ENCODE measurements around the gene STARD4.

STARD4 gene, protein sequence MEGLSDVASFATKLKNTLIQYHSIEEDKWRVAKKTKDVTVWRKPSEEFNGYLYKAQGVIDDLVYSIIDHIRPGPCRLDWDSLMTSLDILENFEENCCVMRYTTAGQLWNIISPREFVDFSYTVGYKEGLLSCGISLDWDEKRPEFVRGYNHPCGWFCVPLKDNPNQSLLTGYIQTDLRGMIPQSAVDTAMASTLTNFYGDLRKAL

DNA sequence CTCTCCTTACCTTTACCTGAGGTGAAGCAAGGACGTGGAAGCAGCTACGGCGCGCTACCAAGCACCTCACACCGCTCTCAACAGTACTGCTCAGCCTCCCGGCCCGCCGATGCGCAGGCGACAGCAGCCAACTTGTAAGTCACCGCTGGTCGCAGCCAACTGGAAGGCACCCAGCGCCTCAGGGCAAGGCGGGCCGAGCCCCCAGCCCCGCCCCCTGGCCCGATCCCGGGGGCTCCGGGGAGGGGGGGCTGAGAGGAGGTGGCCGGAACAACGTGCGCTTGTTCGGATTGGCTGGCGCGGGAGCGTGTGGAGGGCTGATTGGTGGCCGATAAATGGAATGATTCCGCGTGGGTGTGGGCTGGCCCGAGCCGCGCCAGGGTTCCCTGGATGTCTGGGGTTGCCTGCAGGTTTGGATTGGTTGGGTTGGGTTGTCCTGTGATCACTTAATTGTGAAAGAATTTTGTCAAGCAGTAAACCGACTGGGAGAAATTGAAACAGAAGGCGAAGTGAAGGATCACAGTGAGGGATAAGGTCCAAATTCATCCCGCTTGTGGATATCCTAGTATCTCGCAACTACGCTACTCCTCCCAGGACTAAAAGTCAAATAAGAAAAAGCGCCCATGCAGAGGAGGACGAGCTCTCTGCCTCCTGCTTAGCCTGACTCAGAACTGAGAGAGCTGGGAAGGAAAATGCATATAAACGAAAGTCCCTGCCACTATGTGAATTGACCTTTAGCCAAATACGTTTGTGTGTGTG, at the start of gene STARD4:
TSS of gene STARD4 (minus strand) at position 161 of the 756 bp plus-strand sequence. CDS start 5,102 bp downstream, outside the sequence.
- DNase-seq: peak; percentile 90 to 92

DNA sequence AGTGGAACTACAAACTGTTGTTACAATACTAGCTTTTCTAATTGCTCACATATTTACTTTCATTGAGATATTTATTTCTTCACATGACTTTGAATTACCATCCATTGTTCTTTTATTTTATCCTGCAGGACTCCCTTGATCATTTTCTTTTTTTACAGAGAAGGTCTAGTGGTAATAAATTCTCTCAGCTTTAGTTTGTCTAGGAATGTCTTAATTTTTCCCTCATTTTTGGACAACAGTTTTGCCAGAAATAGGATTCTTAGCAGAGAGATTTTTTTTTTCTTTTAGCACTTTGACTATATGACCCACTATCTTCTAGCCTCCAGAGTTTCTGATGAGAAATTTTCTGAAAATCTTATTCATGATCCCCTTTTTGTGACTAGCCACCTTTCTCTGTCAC, 47.3 kb upstream of the STARD4 start:
- DNase-seq: no peak

DNA sequence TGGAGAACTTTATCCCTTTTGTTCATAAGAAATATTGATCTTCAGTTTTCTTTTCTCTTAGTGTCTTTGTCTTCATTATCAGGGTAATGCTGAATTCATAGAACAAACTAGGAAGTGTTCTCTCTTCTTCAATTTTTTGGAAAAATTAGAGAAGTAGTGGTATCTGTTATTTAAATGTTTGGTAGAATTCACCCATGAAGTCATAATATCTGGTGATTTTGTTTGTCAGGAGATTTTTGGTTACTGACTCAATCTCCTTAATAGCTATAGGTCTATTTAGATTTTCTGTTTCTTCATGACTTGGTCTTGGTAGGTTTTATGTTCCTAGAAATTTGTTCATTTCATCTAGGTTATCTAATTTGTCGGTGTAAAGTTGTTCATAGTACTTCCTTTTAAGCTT, 45.4 kb upstream of the STARD4 start:
- DNase-seq: no peak

DNA sequence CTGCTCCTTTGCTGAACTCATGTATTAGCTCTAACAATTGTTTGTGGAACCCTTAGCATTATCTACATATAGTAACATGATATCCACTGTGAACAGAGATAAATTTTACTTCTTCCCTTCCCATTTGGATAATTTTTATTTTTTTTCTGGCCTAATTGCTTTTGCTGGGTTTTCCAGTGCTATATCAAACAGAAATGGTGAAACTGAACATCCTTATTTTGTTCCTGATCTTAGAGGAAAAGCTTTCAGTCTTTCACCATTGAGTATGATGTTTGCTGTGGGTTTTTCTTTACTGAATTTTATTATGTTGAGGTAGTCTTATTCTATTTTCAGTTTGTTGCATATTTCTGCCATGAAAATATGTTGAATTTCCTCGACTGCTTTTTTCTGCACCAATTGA, 44.8 kb upstream of the STARD4 start:
- no peak for DNase-seq

DNA sequence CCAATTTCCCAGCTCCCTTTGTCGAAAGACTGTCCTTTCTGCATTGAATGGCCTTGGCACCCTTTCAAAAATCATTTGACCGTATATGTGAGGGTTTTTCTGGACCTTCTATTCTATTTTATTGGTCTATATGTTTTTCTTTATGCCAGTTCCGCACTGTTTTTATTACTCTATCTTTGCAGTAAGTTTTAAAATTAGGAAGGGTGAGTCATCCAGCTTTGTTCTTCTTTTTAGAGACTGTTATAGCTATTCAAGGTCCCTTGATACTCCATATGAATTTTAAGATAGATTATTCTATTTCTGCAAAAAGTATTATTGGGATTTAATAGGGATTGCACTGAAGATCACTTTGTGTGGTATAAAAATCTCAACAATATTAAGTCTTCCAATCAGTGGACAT, 44.2 kb upstream of the STARD4 start:
- DNase-seq: no peak

DNA sequence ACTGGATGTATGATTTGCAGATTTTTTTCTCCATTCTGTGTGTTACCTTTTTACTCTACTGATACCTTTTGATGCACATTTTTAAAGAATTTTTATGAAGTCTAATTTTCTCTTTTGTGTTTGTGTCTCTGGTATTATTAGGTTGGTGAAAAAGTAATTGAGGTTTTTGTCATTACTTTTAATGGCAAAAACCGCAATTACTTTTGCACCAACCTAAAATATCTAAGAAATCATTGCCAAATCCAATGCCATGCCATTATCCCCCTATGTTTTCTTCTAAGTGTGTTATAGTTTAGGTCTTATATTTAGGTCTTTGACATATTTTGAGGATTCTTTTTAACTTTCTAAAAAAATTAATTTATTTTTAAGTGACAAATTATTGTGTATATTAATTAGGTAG, 43.4 kb upstream of the STARD4 start:
- no peak for DNase-seq

DNA sequence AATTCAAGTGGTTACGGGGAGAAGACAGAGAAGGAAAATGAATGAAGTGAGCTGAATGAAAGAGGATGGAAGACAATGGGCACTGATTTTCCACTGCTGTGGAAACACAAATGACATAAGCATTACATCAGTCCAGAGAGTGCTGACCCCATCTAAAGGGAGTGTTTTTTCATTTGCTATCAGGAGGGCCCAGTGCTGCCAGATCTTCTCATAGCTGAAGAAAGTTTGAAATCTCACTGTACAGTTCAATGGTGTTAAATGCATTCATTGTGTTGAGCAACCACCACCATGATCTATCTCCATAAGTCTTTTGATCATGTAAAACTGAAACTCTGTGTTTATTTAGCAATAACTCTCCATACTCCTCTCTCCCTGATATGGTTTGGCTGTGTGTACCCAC, 41.5 kb upstream of the STARD4 start:
- no peak for DNase-seq

DNA sequence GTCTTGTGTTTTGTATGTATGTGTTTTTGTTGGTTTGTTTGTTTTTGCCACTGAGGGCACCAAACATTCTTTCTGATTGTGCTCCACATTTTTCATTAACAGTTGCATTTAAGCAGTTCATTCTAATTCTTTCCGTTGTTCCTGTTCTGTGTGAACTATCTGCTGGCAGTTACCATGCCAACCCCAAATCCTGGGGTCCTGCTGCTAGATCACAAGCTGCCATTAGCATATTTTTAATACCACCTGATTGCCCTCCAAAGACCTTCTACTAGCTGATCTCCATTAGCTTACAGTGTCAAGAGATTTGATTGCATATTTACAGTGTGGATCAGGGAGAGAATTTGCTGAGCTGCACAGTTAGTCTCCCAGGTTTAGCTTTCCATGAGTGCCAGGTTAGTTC, 40.6 kb upstream of the STARD4 start:
- no peak for DNase-seq

DNA sequence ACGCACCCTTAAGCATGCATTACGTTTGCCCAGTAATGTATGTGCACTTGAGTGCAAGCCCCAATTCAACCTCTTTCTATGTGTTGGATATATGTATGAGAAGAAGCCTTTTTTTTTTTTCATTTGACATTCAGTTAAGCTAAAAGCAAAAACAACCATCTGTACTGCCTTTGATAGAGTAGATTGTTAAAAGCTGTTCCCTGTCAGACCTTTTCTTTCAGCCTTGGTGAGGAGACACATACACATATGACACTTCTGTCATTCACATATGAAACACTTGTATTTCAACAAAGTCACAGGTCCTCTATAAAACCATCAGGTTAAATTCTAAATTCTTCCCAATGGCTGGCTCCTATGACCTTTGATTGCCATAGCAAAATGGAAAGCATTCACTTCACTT, 40.2 kb upstream of the STARD4 start:
- no peak for DNase-seq

DNA sequence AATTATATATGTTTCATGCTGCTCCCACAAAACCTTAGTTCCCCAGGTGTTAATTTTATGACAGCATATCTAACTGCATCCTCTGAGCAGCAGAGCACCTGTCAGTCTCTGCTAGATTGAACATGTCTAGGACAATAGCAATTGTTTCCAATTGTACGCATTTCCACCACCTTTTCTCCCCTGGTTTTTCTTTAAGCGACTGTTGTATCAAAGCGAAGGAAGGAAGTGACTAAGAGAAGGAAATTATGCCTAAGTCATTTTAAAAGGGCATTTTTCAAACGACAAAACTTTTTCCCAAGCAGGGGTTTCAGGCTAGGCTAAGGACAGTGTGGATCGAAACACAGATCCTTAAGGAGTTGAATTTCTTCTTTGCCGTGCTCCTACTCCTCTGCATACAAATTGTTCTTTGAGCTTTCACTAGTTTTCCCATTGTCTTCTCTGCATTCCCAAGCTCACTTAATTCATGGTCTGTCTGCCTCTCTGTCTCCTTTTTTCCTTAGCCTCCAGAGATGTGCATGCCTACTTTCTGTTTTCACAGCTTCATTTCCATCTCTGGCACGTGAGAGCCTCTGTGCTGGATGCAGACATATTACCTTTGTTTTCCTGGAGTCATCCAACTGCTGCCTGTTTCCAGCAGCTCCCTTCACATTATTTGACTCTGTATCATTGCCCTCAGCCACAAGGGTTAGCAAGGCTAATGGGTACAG, 39.4 kb upstream of the STARD4 start:
- no peak for DNase-seq

DNA sequence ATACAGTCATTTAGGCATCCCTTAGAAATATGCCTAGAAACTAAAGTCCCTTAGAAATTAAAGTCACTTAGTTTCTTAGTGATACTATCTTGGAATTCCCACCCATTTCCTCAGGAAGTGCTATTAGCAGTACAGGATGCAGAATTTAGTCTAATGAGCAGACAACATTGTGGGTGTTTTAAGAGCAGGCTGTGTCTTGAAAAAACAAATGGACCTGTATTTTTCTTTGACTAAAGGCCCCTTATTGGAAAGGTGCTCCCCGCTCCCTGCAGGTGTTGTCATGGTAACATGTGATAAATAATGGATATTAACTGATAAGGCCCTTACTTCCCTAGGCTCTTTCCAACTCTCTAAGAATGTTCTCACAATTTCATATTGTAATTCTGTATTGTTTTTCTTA, 38.8 kb upstream of the STARD4 start:
- DNase-seq: no peak

DNA sequence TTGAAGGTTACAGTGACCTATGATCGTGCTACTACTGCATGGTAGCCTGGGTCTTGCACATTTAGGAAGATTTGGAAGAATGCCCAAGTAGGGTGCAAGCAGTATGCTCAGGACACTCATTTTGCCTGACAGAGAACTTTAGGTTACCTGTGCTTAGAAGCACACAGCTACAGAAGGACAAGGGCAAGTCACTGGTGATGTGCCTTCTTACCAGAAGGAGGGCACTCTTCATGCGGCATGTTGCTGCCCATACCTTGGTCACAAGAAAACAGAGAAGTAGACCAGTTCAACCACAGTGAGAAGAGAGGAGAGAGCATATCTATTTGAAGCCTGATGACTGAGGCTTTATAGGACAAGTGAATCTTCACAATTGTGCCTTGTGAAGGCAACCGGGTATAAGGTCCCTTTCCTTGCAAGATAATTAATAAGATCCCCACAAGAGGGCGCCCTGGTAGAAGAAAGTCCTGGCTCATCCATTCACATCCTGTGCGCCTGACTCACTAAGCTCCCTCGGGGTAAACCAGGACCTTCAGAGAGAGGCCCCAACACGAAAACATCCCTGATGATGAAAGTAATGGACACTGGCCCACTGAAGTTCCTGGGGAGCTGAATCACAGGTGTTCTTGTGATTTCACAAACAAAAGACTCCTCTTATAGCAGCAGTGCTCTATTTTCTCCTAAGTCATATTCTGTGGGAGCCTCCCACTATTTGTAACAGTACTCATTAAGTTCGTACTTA, 38.1 kb upstream of the STARD4 start:
- peak; percentile 71 to 81 for DNase-seq

DNA sequence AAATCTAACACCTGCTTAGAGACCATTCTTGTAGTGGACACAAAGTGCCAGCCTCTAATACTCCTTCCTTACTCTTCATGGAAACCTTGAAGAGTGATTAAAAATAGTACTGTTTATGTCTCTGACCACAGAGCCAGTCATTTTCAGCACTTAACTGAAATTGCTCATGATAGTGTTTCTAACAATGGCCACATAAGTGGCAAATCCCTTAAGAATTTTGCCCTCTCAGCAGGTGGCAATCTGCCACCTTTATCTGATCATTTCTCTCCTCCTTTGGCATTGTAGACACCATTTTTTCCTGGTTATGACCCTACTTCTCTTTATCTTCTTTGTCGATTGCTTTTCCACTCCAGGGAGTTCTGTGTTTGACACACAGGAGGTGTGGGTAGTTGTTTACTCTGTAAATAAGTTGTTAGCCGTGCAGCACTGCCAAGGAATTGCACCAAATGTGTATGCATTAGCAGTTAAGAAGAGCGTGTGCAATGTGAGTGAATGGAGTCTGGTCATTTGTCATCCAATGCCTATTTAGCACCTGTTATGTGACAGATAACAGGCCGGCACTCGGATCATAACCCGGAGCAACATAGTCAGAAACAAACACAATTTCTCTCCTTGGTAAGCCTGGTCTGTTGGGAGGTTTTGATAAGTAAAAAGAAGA, 36.8 kb upstream of the STARD4 start:
- no peak for DNase-seq

DNA sequence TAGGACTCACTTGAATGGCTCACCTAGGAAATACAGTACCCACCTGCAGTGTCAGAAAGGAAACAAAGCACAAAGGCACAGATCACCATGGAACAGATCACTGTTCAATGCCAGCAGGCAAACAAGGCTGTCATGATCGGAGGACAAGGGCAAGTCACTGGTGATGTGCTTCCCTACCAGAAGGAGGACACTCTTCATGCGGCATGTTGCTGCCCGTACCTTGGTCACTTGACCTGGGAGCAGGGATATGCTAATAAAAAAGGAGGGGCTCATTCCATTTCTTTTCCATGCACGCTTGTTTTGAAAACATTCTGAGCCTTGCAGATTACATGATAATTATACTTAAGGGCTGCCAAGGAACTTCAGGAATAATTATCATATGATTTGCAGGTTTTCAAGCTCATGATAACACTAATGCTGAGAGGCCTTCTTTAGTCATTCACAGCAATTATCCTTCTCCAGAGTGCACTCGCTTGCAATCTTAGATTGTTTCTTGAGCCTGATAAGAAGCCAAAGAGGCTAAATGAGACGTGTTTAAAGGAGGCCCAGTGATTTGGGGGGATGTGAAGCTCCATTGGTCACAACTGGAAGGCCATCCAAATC, 36.1 kb upstream of the STARD4 start:
- no peak for DNase-seq

DNA sequence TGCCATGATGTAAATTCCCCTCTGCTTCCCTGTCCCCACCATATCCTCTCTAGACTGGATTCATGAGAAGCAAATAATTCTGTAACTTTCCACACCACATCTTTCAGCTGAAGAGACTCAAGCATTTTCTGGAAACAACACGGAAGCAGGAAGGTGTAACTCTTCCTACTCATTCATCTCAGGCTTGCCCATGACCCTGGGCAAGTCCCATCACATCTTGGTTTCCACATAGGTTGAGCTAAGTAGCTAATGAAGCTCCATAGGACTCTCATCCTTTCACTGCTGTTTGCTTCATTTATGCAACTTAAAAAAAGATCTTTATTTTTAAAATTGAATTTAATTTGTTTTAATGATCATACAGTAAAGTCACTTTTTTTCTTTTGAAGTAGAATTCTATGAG, 32.7 kb upstream of the STARD4 start:
- DNase-seq: no peak

DNA sequence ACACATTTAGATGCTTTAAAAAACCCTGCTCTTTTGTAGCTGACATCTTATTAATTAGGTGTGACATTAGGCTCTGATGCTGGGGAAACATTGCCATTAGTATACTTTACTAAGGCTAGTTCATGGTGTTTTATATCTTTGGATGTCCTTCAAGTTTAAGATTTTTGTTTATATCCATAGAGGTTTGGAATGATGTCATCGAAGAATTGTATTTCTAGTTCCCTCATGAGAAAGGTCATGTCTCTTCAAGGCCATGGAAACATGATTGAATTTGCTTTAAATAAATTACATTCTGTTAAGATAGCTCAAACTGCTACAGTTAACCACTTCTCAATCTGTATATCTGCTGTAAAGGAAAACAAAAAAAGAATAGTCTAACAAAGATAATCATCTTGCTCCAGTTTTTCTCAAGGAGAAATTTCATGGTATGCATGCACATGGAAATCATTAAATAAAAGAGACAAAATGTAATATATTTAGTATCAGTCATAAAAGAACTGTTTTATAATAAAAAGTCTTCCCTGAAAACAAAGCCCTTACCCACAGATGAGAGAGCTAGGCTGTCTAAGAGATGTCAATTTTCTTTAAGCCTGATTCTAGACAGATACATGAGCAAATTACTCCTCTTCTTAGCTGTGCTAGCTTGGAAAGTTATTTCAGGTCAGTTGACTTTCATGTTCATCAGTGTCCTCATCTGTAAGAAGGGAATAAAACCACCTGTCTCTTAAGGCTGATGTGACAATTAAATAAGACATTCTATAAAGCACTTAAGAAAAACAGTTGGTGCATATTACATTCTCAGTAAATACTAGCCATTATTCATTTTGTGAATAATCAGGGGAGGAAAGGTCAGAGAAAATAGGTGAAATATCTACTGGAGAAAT, 25.0 kb upstream of the STARD4 start:
- DNase-seq: no peak

DNA sequence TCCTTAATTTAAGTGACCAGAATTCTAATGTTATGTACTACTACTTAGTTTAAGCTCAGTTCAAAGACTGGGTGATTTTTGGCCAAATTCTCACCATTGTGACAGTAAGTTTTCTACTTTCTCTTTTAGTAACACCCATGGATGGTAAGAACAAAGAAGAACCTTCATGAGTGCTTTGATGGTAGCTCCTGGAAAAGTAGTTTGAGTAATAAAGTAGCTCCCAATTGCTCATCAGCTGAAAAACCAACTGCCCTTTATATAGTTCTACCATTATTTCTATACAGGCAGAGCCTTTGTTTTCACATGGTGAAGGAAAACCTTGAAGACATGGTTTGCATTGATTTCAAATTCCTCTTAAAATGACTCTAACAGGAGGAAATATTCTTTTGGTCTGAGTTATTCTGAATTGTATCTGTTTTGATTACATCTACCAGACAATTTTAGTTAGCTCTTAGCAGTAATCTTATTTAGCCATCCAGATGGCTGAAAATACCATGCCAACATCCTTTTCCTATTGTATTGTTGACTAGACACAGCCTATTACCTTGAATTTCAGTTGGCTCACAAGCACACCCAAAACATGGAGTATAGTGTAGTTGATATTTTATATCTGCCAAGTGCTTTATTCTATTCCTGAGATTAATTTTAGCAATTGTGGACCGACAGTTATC, 23.7 kb upstream of the STARD4 start:
- no peak for DNase-seq

DNA sequence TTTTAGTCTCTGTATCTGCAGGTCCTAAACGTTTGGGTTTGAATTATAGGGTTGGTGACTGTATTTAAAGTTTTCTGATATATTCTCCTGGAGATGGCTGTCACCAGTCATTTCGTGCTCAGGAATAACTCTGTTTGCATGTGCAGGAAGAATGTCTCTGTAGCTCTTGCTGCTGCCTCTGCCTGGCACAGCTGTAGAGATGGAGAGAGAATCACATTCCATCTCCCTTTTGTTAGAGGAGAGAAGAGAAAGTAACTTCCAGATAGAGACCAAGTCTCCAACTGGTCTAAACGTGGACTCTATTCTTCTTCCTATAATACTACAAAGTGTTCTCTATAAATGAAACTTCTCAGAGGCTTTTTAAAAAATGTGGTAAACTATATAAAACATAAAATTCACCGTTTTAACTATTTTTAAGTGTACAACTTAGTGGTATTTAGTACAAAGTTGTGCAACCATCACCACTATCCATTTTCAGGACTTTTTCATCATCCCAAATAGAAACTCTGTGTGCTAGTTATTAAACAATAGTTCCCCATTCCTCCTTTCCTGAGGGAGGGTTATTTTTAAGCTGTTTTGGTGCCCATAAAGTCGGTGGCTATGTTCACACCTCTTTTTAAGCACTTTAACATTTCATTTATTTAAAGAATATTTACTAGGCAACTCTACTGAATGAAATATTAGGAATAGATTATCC, 20.7 kb upstream of the STARD4 start:
- DNase-seq: no peak

DNA sequence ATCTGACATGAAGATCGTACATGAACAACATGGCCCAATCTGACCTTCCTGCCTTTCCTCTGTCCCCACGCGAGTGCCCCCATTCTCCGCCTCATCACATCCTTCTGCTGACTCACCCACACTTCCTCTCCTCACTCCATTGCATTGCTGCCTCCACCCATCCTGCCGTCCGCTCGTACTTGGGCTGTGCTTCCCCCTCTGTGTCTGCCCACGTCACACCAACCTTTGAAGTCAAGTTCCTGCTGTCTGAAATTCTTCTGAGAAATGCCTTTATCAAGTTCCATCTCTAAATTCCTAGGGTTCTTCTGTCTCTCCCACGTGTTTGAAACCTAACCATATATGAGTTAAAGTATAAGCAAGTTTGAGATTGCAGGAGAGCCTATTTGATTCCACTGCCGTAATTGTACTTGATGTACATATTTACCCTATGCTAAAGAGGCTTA, 18.0 kb upstream of the STARD4 start:
- peak; percentile 71 to 73 for DNase-seq

DNA sequence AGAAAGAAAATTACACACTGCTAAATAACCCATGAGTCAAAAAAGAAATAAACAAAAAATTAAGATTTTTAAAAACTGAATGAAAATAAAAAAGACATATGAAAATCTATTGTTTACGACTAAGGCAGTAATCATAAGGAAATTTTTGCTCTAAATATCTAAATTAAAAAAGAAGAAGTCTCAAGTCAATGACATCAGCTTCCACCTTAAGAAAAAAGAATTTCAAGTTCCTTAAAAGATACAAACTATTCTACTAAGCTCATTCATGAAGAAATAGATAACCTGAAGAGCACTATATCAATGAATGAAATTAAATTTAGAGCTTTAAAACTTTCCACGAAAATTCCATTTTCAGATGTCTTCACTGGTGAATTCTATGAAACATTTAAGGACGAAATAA, 15.7 kb upstream of the STARD4 start:
- DNase-seq: no peak

All from stimulated activated CD4-positive, alpha-beta T cell treated with anti-CD3 and anti-CD28 coated beads, Interleukin-2, amount 100 ng/mL, for 24 hours (primary cell).